ENCODE measurements around the gene ARMC9.

The ARMC9 gene

GRCh38 chr2:231199219-231199618 lies 788 bp downstream of the ARMC9 start:
- TF ChIP-seq FOXP2 (optimal IDR thresholded peaks at IDR 0.05; ENCODE audit: borderline replicate concordance, extremely low read depth, extremely low read length, insufficient read depth) (no peak), SIN3A (IDR thresholded peaks at IDR 0.05; ENCODE audit: borderline replicate concordance, insufficient read depth, low read length) (no peak), REST (IDR thresholded peaks at IDR 0.05; ENCODE audit: insufficient read depth in 1 of 2, low read depth in 2 of 2, low read length in 2 of 2) (no peak), POLR2AphosphoS5 (IDR thresholded peaks at IDR 0.05; ENCODE audit: low read depth, low read length) (no peak), TAF1 (IDR thresholded peaks at IDR 0.05; ENCODE audit: borderline replicate concordance, insufficient read depth, low read length) (no peak)

GRCh38 chr2:231200805-231201474 lies 2.5 kb downstream of the ARMC9 start:
- no peak for TF ChIP-seq FOXP2 (optimal IDR thresholded peaks at IDR 0.05; ENCODE audit: borderline replicate concordance, extremely low read depth, extremely low read length, insufficient read depth)
- no peak for TF ChIP-seq REST (IDR thresholded peaks at IDR 0.05; ENCODE audit: insufficient read depth in 1 of 2, low read depth in 2 of 2, low read length in 2 of 2)
- TF ChIP-seq POLR2AphosphoS5 (IDR thresholded peaks at IDR 0.05; ENCODE audit: low read depth, low read length) = no peak
- TF ChIP-seq SIN3A (IDR thresholded peaks at IDR 0.05; ENCODE audit: borderline replicate concordance, insufficient read depth, low read length) = no peak
- no peak for TF ChIP-seq TAF1 (IDR thresholded peaks at IDR 0.05; ENCODE audit: borderline replicate concordance, insufficient read depth, low read length)

GRCh38 chr2:231201475-231201814 lies 3.0 kb downstream of the ARMC9 start:
- TF ChIP-seq POLR2AphosphoS5 (IDR thresholded peaks at IDR 0.05; ENCODE audit: low read depth, low read length) = no peak

GRCh38 chr2:231203087-231203486 lies 4.7 kb downstream of the ARMC9 start:
- TF ChIP-seq REST (IDR thresholded peaks at IDR 0.05; ENCODE audit: insufficient read depth in 1 of 2, low read depth in 2 of 2, low read length in 2 of 2) (no peak), FOXP2 (optimal IDR thresholded peaks at IDR 0.05; ENCODE audit: borderline replicate concordance, extremely low read depth, extremely low read length, insufficient read depth) (no peak), SIN3A (IDR thresholded peaks at IDR 0.05; ENCODE audit: borderline replicate concordance, insufficient read depth, low read length) (no peak), POLR2AphosphoS5 (IDR thresholded peaks at IDR 0.05; ENCODE audit: low read depth, low read length) (no peak), TAF1 (IDR thresholded peaks at IDR 0.05; ENCODE audit: borderline replicate concordance, insufficient read depth, low read length) (no peak)

- no peak for TF ChIP-seq SIN3A (IDR thresholded peaks at IDR 0.05; ENCODE audit: borderline replicate concordance, insufficient read depth, low read length)
These were observed 5.7 kb downstream of the ARMC9 start for GRCh38 chr2:231204146-231204545.

GRCh38 chr2:231204581-231204980 lies 6.2 kb downstream of the ARMC9 start:
- TF ChIP-seq FOXP2 (optimal IDR thresholded peaks at IDR 0.05; ENCODE audit: borderline replicate concordance, extremely low read depth, extremely low read length, insufficient read depth) (no peak), TAF1 (IDR thresholded peaks at IDR 0.05; ENCODE audit: borderline replicate concordance, insufficient read depth, low read length) (no peak), REST (IDR thresholded peaks at IDR 0.05; ENCODE audit: insufficient read depth in 1 of 2, low read depth in 2 of 2, low read length in 2 of 2) (no peak), SIN3A (IDR thresholded peaks at IDR 0.05; ENCODE audit: borderline replicate concordance, insufficient read depth, low read length) (no peak), POLR2AphosphoS5 (IDR thresholded peaks at IDR 0.05; ENCODE audit: low read depth, low read length) (no peak)

Measured in PFSK-1 (cell line).